Spinal cord (tissue), 10 donors: Measurements from ENCODE around the gene KRT15. TPM values are rescaled to one million over a fixed set of nuclear protein-coding genes. Genes with fewer than 3 reads are reported as not detected.
"Not testable (repeated sequence)": the region's sequence is repeated elsewhere in the genome, so short reads cannot be mapped to it uniquely, and the experiment has no call there.

Source experiments
- DNase-seq, 6 donors: peaks; one replicate each; pipeline versions ENCODE4 v3.0.0 to v3.0.0-alpha.2; 2013 to 2015; ENCODE audit warnings: low spot score in 6 of 6, low read depth in 4 of 6
- H3K27ac ChIP-seq: one replicate; pipeline ENCODE4 v1.5.1; 2013; ENCODE audit warnings: low read depth, low read length, control low read depth
- H3K27me3 ChIP-seq: one replicate; pipeline ENCODE4 v1.6.1; 2013; ENCODE audit warnings: low read length; ENCODE audit not compliant: control insufficient read depth, insufficient read depth
- H3K36me3 ChIP-seq: one replicate; pipeline ENCODE4 v1.6.1; 2013; ENCODE audit warnings: low read length; ENCODE audit not compliant: control insufficient read depth, insufficient read depth
- H3K4me1 ChIP-seq: one replicate; pipeline ENCODE4 v1.6.1; 2013; ENCODE audit warnings: low read length; ENCODE audit not compliant: control insufficient read depth, insufficient read depth
- H3K4me3 ChIP-seq: one replicate; pipeline ENCODE4 v1.5.1; 2013; ENCODE audit warnings: low read depth, low read length, control low read depth
- H3K9me3 ChIP-seq: one replicate; pipeline ENCODE4 v1.6.1; 2013; ENCODE audit warnings: low read length; ENCODE audit not compliant: control insufficient read depth, insufficient read depth
- WGBS: methylation state at CpG from one replicate; pipeline ENCODE4 v1.1.5; 2013; ENCODE audit warnings: missing lambda C conversion rate; ENCODE audit not compliant: insufficient coverage; 5-methylcytosine and 5-hydroxymethylcytosine counted together
- polyA plus RNA-seq, 2 donors: library from polyadenylated mRNA; unstranded; fragments of 120-200 nt; gene quantifications; one replicate each; pipeline ENCODE4 v1.2.1, GENCODE V29; 2013; ENCODE audit not compliant: insufficient read length in 2 of 2
- total RNA-seq, 2 donors: library from RNA; depleted of rRNA in 1 of 2; stranded (reverse); fragments of 120-200 nt in 1 of 2; fragments of >200 nt in 1 of 2; gene quantifications; one replicate each; pipeline versions ENCODE4 v1.2.3 to v1.2.4, GENCODE V29; 2013 to 2014
- donor health status: healthy.

Gene KRT15
- total and polyA plus RNA-seq, 4 donors: 0.18 to 0.29 (median 0.22) TPM; not detected in 1

DNA sequence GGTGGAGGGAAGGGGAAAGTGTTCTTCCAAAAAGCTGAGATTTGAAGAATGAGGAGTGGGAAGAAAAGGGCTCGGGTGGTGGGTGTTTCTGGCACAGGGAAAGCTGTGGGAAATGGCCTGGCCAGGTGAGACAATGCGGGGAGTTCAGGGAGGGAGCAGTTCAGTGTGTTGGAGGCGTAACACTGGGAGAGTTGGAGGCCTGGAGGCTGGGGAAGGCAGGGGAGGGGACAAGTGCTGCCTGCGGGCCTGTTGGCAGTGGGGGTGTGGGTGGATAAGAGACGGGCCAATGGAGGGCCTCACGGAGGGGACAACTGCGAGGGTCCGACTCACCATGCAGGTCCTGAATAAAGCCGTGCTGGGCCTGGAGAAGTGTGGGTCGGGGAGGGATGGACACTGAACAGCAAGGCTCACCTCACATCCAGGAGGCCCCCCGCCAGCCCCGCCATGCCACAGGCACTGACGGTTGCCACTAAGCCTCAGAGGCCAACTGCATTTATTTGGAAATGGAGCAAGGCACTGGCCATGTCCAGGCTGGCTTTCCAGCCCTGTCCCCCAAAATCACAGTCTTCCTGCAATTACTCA is 27.2 kb upstream of the KRT15 start:
- H3K27ac ChIP-seq: no peak overlapping the region
- H3K4me1 ChIP-seq: peaks cover 33% of the 10 kb centered on the region
- H3K27me3 ChIP-seq: no peaks in the 10 kb centered on the region
- no peak for DNase-seq
- no peak overlapping the region for H3K4me3 ChIP-seq
- H3K36me3 ChIP-seq: no peaks in the 10 kb centered on the region
- H3K9me3 ChIP-seq: no peaks in the 10 kb centered on the region
- 79% methylated on average over 13 of the region's 13 CpGs for WGBS

GRCh38 chr17:41544935-41545334 is 26.2 kb upstream of the KRT15 start:
- peaks cover 37% of the 10 kb centered on the region for H3K4me1 ChIP-seq
- H3K36me3 ChIP-seq: no peaks in the 10 kb centered on the region
- 90% methylated on average over 2 of the region's 5 CpGs for WGBS
- H3K9me3 ChIP-seq: no peaks in the 10 kb centered on the region
- H3K27ac ChIP-seq: no peak overlapping the region
- DNase-seq: no peak
- no peak overlapping the region for H3K4me3 ChIP-seq
- no peaks in the 10 kb centered on the region for H3K27me3 ChIP-seq

DNA sequence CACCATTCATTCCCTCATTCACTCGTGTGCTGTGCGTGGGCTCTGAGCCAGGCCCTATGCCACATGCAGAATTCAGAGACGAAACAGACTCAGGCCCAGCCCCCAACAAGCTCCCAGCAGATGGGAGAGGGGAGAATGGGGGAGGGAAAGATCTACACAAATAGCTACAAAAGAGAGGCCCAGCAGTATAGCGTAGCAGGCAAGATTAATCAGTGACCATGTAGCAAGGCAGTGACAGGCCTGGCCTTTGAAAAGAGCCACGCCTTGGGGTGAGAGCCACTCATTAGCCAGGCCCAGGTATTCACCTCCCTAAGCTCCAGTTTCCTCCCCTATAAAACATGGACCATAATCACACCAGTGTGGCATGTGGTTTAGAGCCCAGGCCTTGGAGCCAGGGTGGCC is 25.8 kb upstream of the KRT15 start:
- Histone ChIP-seq H3K36me3 (no peaks in the 10 kb centered on the region), H3K27me3 (no peaks in the 10 kb centered on the region), H3K4me1 (peaks cover 37% of the 10 kb centered on the region), H3K4me3 (no peak overlapping the region), H3K9me3 (no peaks in the 10 kb centered on the region), H3K27ac (no peak overlapping the region)
- WGBS: 31% methylated on average over 2 of the region's 5 CpGs
- peak in 5 of 6 donors; percentile 35 to 96 (median 62) for DNase-seq

DNA sequence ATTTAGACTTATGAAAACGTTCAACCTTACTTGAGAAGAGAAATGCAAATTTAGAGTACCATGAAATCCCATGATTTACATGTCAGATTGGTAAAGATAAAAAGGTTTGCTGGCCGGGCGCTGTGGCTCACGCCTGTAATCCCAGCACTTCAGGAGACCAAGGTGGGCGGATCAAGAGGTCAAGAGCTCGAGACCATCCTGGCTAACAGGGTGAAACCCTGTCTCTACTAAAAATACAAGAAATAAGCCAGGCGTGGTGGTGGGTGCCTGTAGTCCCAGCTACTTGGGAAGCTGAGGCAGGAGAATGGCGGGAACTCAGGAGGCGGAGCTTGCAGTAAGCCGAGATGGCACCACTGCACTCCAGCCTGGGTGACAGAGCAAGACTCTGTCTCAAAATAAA is 24.1 kb upstream of the KRT15 start:
- not testable (repeated sequence) for DNase-seq, H3K27me3 ChIP-seq, H3K36me3 ChIP-seq, H3K4me3 ChIP-seq, H3K27ac ChIP-seq, H3K9me3 ChIP-seq
- 80% methylated on average over 4 of the region's 10 CpGs for WGBS
- H3K4me1 ChIP-seq: peaks cover 21% of the 10 kb centered on the region

GRCh38 chr17:41542357-41542756 is 23.7 kb upstream of the KRT15 start:
- no peak for DNase-seq
- Histone ChIP-seq H3K9me3 (no peaks in the 10 kb centered on the region), H3K4me3 (no peak overlapping the region), H3K4me1 (peaks cover 17% of the 10 kb centered on the region), H3K27me3 (no peaks in the 10 kb centered on the region), H3K27ac (no peak overlapping the region), H3K36me3 (no peaks in the 10 kb centered on the region)
- WGBS: no CpG with 5 or more reads among the region's 2 CpGs

GRCh38 chr17:41540921-41541625 is 22.4 kb upstream of the KRT15 start:
- Histone ChIP-seq H3K36me3 (no peaks in the 10 kb centered on the region), H3K4me3 (no peak overlapping the region), H3K4me1 (peaks cover 12% of the 10 kb centered on the region), H3K27me3 (no peaks in the 10 kb centered on the region), H3K9me3 (no peaks in the 10 kb centered on the region), H3K27ac (no peak overlapping the region)
- no peak for DNase-seq
- 84% methylated on average over 10 of the region's 10 CpGs for WGBS

- Histone ChIP-seq H3K36me3 (no peaks in the 10 kb centered on the region), H3K9me3 (no peaks in the 10 kb centered on the region), H3K27me3 (no peaks in the 10 kb centered on the region), H3K27ac (no peak overlapping the region), H3K4me3 (no peak overlapping the region), H3K4me1 (peaks cover 12% of the 10 kb centered on the region)
- no peak for DNase-seq
- WGBS: 58% methylated on average over 5 of the region's 7 CpGs
Measured at GRCh38 chr17:41539979-41540701, 21.4 kb upstream of the KRT15 start.

GRCh38 chr17:41539071-41539492 is 20.4 kb upstream of the KRT15 start:
- WGBS: 50% methylated on average over 2 of the region's 5 CpGs
- DNase-seq: no peak

GRCh38 chr17:41538565-41538991 is 19.9 kb upstream of the KRT15 start:
- no peak for DNase-seq
- H3K27me3 ChIP-seq: no peaks in the 10 kb centered on the region
- H3K36me3 ChIP-seq: no peaks in the 10 kb centered on the region
- no peak overlapping the region for H3K27ac ChIP-seq
- WGBS: 50% methylated on average over 4 of the region's 5 CpGs
- no peak overlapping the region for H3K4me3 ChIP-seq
- H3K4me1 ChIP-seq: peaks cover 4% of the 10 kb centered on the region
- H3K9me3 ChIP-seq: no peaks in the 10 kb centered on the region

More at GRCh38 chr17:41539071-41539492, 20.4 kb upstream of the KRT15 start:
- Histone ChIP-seq H3K4me3 (no peak overlapping the region), H3K9me3 (no peaks in the 10 kb centered on the region), H3K36me3 (no peaks in the 10 kb centered on the region), H3K4me1 (peaks cover 4% of the 10 kb centered on the region), H3K27me3 (no peaks in the 10 kb centered on the region), H3K27ac (no peak overlapping the region)
